HepG2 (cell line): ENCODE measurements around the gene NRL.

Source experiments
- ELF4 ChIP-seq: sonication (generic); formaldehyde crosslinking; IDR thresholded peaks from 2 replicates; pipeline ENCODE4 v1.5.0; 2020; ENCODE audit warnings: missing genetic modification reagents, mild to moderate bottlenecking, moderate library complexity, borderline replicate concordance
- GABPA ChIP-seq, 2 experiments: IDR thresholded peaks; 2 replicates each; pipeline ENCODE4 v1.6.1; 2011 to 2016; ENCODE audit warnings: low read depth in 2 of 2, low read length in 1 of 2, missing biosample characterization in 1 of 2, missing genetic modification characterization in 1 of 2
- KLF13 ChIP-seq: sonication (generic); formaldehyde crosslinking; IDR thresholded peaks from 2 replicates; pipeline ENCODE4 v1.4.0; 2020; ENCODE audit warnings: mild to moderate bottlenecking, missing genetic modification reagents
- LCORL ChIP-seq, 2 experiments: fragments of 450-650 bp in 1 of 2; sonication (generic) in 1 of 2; formaldehyde crosslinking in 1 of 2; IDR thresholded peaks; 2 replicates each; pipeline versions ENCODE4 v1.5.0 to v1.6.1; 2017 to 2020; ENCODE audit warnings: antibody characterized with exemption in 1 of 2, missing genetic modification reagents in 1 of 2
- POLR2A ChIP-seq, 2 experiments: IDR thresholded peaks; 2 replicates each; pipeline ENCODE4 v1.6.1; 2011; ENCODE audit warnings: low read depth in 2 of 2, low read length in 2 of 2, mild to moderate bottlenecking in 1 of 2, moderate library complexity in 1 of 2; ENCODE audit not compliant: insufficient read depth in 1 of 2
- TFAP4 ChIP-seq: sonication (generic); IDR thresholded peaks from 2 replicates; pipeline ENCODE4 v1.6.1; 2016; ENCODE audit warnings: low read depth, borderline replicate concordance
- ZC3H13 ChIP-seq: sonication (generic); formaldehyde crosslinking; IDR thresholded peaks from 2 replicates; pipeline ENCODE4 v1.8.1; 2023; ENCODE audit warnings: mild to moderate bottlenecking, missing genetic modification reagents, moderate library complexity
- ZNF274 ChIP-seq: sonication (generic); formaldehyde crosslinking; IDR thresholded peaks from 2 replicates; pipeline ENCODE4 v1.5.1; 2020; ENCODE audit warnings: mild to moderate bottlenecking, missing genetic modification reagents
- ZNF773 ChIP-seq: sonication (generic); formaldehyde crosslinking; IDR thresholded peaks from 2 replicates; pipeline ENCODE4 v1.4.0; 2020; ENCODE audit warnings: missing genetic modification reagents, borderline replicate concordance

- TF ChIP-seq ZC3H13 (CRISPR knock-in tag): no peak
- no peak for TF ChIP-seq TFAP4
- no peak for TF ChIP-seq POLR2A (IDR thresholded peaks at IDR 0.05; ENCODE audit: insufficient read depth in 1 of 2, low read depth in 2 of 2, low read length in 2 of 2)
- no peak for TF ChIP-seq ZNF773
- no peak for TF ChIP-seq ELF4 (CRISPR knock-in tag)
- no peak for TF ChIP-seq GABPA (IDR thresholded peaks at IDR 0.05; ENCODE audit: low read depth, low read length)
- TF ChIP-seq GABPA (CRISPR knock-in tag; IDR thresholded peaks at IDR 0.05; ENCODE audit: low read depth): no peak
- TF ChIP-seq LCORL (IDR thresholded peaks at IDR 0.05): no peak
- TF ChIP-seq LCORL (CRISPR knock-in tag; IDR thresholded peaks at IDR 0.05): no peak
- TF ChIP-seq ZNF274 (CRISPR knock-in tag): peak; percentile 39; the same call in 1 of the 2 replicates
- no peak for TF ChIP-seq KLF13
These were observed 41.6 kb downstream of the NRL start for GRCh38 chr14:24072881-24073877.
